ENCODE measurements around the gene TMEM87A.
"Not testable (repeated sequence)": the region's sequence is repeated elsewhere in the genome, so short reads cannot be mapped to it uniquely, and the experiment has no call there.

TMEM87A gene

DNA sequence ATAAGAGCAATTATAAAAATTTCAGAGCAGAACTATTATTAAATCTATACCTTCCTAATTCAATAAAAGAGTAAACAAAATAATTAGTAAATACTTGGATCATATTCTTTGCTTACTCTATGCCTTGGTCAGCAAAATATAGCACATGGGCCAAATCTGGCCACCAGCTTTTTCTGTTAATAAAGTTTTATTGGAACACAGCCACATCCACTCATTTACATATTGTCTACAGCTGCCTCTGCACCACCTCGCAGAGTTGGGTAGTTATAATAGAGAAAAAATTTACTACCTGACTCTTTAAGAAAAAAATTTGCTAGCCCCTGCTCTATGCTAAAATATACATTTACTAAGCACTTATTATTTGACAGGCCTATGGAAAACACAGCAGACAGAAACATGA, 32.4 kb downstream of the TMEM87A start:
- TF ChIP-seq CTCF (IDR thresholded peaks at IDR 0.05; ENCODE audit: low read depth, low read length, missing control alignments) = no peak
- in situ Hi-C loops (cut with HindIII; ENCODE audit: low sequenced_read_pairs) = no loop called here
- H3K4me3 ChIP-seq (ENCODE audit: low read depth, low read length) = no peak overlapping the region
- no peak for DNase-seq (ENCODE audit: low read depth)

DNA sequence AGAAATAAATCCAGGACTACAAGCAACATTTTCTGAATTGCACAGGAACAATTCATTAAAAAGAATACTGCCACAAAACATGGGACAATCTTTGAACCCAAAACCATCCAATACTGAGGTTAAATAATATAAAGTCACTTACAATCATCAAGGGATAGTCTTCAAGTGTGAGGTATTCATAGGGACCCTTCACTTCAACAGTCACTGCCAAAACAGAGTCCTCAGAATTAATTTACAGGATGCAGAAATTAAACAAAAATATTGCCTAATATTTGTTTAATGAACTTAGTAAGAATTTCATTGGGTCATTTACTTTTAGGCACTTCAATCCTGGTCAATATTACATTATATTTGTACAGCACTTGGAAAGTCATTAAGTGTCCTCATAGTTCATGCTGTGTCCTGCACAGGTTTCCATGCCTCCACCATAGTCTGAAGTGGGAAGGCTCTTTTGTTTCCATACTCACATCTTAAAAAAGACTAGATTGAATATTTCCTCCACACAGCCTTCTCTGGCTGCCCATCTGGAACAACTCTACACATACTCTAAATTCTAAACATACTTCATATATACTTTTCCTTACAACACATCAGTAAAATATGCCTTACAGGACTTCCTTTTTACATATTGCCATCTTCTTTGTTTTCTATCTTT, 33.6 kb downstream of the TMEM87A start:
- in situ Hi-C loops (cut with HindIII; ENCODE audit: low sequenced_read_pairs) = no loop called here
- TF ChIP-seq CTCF (IDR thresholded peaks at IDR 0.05; ENCODE audit: low read depth, low read length, missing control alignments) = no peak
- no peak for DNase-seq (ENCODE audit: low read depth)

GRCh38 chr15:42233107-42233506, 40.1 kb downstream of the TMEM87A start:
- TF ChIP-seq CTCF (IDR thresholded peaks at IDR 0.05; ENCODE audit: low read depth, low read length, missing control alignments) = no peak
- no peak overlapping the region for H3K4me3 ChIP-seq (ENCODE audit: low read depth, low read length)
- in situ Hi-C loops (cut with HindIII; ENCODE audit: low sequenced_read_pairs) = no loop called here
- no peak for DNase-seq (ENCODE audit: low read depth)

More for the DNA sequence above, 33.6 kb downstream of the TMEM87A start:
- H3K4me3 ChIP-seq (ENCODE audit: low read depth, low read length) = no peak overlapping the region

- in situ Hi-C loops (cut with HindIII; ENCODE audit: low sequenced_read_pairs) = no loop called here
- DNase-seq (ENCODE audit: low read depth) = no peak
- H3K4me3 ChIP-seq (ENCODE audit: low read depth, low read length) = no peak overlapping the region
- TF ChIP-seq CTCF (IDR thresholded peaks at IDR 0.05; ENCODE audit: low read depth, low read length, missing control alignments) = no peak
Observed at GRCh38 chr15:42232606-42233005, 40.6 kb downstream of the TMEM87A start.

- in situ Hi-C loops (cut with HindIII; ENCODE audit: low sequenced_read_pairs) = no loop called here
- TF ChIP-seq CTCF (IDR thresholded peaks at IDR 0.05; ENCODE audit: low read depth, low read length, missing control alignments) = no peak
- no peak overlapping the region for H3K4me3 ChIP-seq (ENCODE audit: low read depth, low read length)
- DNase-seq (ENCODE audit: low read depth) = no peak
Observed at GRCh38 chr15:42231088-42231487, 42.1 kb downstream of the TMEM87A start.

GRCh38 chr15:42228981-42229380, 44.3 kb downstream of the TMEM87A start:
- DNase-seq (ENCODE audit: low read depth); in situ Hi-C loops (cut with HindIII; ENCODE audit: low sequenced_read_pairs); H3K4me3 ChIP-seq (ENCODE audit: low read depth, low read length): not testable (repeated sequence)

GRCh38 chr15:42228036-42228435, 45.2 kb downstream of the TMEM87A start:
- TF ChIP-seq CTCF (IDR thresholded peaks at IDR 0.05; ENCODE audit: low read depth, low read length, missing control alignments) = no peak
- H3K4me3 ChIP-seq (ENCODE audit: low read depth, low read length) = no peak overlapping the region
- in situ Hi-C loops (cut with HindIII; ENCODE audit: low sequenced_read_pairs) = no loop called here

More at GRCh38 chr15:42228036-42228435, 45.2 kb downstream of the TMEM87A start:
- DNase-seq (ENCODE audit: low read depth) = no peak

All from astrocyte of the cerebellum (primary cell).